ENCODE results near the gene LDLRAD3.

- TF ChIP-seq CTCF (IDR thresholded peaks at IDR 0.05) (no peak), POLR2AphosphoS5 (IDR thresholded peaks at IDR 0.05) (no peak)
Observed at GRCh38 chr11:36155124-36155561, 211.3 kb downstream of the LDLRAD3 start.

All from prostate gland (tissue), 2 donors.